Caki2 (cell line): ENCODE data around the gene RGS6. TPM values are rescaled to one million over a fixed set of nuclear protein-coding genes. Genes with fewer than 3 reads are reported as not detected.

ENCODE experiments used
- DNase-seq: peaks from one replicate; pipeline ENCODE4 v3.0.0-alpha.2; 2015; ENCODE audit warnings: low read depth
- in situ Hi-C: cut with HindIII; loops from 2 replicates; pipeline ENCODE4 v1.10.0; 2016; ENCODE audit warnings: low sequenced_read_pairs, low pct_unique_long_range_greater_than_20kb, mixed read lengths
- total RNA-seq: library from RNA; depleted of rRNA; stranded (reverse); fragments of >200 nt; shearing (Covaris generic); gene quantifications from 2 replicates; pipeline ENCODE4 v1.2.3, GENCODE V29; 2014; ENCODE audit warnings: low replicate concordance

Gene RGS6
- total RNA-seq, 1 experiment from 2014 or later: not detected

DNA sequence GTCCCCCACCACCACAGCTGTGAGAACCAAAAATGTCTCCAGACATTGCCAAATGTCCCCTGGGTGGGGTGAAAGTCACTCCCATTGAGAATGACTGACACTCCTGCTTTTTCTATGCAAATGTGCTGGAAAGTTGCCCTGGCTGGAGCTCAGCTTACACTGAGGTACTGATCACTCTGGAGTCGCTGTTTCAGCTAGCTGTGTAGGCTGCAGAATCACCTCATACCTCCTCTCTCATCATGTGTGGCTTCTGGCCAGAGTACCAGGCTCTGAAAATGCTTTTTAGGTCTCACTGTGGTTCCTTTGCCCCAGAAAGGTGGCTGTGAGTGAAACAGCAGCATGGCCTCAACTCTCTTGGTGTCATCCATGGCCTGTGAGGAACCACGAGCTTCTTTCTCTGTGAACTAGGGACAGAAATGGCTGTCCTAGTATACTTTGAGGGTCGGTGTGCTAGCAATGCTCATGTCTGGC lies 547.3 kb downstream of the RGS6 start:
- in situ Hi-C loops: no loop called here
- DNase-seq: peak; percentile 19

DNA sequence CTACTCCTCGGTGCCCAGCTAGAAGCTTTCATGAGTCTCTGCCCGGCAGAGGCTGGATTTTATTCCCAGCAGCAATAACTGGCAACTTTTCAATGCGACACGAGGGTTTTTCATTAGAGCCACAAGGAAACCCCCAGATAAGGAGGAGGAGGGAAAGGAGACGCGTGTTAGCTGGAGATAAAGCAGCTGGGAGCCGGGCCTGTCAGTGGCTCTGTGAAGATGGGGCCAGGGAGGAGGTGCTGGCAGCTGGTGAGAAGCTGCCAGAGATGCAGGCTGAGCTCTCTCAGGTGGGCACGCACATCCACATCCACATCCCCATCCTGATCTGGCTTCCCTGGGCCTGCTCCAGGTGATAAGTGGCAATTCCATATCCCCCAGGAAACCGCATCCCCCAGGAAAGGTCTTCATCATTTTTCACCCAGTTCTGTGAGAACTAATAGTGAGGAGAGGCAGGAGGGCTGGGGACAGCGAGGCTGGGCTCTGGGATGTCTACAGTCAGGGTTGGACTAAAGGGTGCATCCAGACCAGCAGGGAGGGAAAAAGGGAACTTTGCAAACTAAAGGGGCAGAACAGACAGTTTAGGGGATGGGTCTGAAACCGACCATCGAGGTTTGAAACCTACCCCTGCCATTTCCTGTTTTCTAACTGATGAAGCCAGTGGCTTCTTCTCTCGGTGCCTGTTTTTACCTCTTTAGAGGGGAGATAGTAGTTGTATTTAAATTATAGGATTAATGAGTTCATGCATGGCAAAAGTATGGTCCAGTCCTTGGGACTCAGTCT lies 548.4 kb downstream of the RGS6 start:
- in situ Hi-C loops: no loop called here
- no peak for DNase-seq

DNA sequence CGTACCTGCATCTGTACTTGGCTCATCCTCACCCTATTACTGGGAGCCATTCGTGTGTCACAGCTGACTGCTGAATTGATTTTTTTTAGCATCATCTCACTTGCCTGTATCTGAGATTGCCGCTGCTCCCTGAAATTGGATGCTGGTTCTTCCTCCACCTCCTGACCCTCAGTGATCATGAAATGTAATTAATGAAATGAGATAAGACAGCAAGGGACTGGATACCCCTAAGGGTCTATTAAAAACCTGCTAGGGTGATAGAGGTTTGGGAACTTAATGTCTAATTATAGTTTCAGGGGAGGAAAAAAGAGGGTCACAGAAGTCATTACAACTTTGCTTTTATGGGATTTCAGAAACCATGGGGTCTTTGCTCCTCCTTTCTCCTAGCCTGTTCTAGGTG lies 551.1 kb downstream of the RGS6 start:
- in situ Hi-C loops: no loop called here
- DNase-seq: no peak

DNA sequence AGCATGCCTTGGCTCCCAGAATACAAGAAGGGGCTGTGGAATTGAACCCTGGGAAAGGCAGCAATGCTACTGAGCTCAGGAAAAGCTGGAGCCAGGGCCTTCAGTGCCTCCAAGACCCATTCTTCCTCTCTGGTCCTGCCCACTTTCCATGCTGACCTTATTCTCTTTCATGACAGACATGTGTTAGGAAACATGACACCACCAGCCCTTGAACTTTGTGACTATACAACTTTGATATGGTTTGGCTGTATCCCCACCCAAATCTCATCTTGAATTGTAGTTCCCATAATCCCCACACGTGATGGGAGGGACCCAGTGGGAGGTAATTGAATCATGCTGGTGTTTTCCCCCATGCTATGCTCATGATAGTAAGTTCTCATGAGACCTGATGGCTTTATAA lies 553.5 kb downstream of the RGS6 start:
- in situ Hi-C loops: no loop called here
- DNase-seq: no peak

DNA sequence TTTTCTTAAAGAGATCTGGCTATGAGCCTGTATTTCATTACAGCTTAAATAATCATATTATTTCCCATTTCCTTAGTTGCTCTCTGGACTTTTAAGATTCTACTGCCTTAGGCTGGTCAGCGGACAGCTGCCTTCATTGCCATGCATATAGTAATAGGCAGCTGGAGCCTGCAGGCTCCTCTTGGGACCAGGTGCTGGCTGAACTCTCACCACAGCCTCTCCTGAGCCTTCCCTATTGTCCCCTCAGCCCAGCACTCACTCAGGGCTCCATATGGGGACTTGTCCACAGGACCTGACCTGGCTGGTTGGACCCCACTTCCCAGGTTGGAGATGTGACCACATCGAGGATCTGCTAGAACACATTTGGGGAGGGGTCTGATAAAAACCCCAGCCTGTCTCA lies 556.3 kb downstream of the RGS6 start:
- in situ Hi-C loops: no loop called here

DNA sequence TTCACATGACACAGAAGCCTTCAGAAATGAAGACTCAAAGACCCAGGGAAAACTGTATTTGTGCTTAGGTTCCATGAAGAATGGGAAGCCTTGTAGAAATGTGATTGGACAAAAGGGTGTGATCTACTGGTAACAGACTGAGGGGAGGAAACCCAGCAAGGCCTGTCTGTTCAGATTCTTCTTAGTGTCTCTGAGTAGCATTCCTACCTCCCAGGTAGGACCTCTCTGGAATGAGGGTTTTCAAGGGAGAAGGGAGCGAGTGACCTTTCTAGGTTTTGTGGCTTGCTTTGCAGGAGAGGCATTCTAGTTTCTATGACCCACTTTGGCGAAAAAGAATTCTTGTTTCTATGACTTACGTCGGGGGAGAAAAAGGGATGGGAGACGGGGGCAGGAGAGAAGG lies 560.0 kb downstream of the RGS6 start:
- in situ Hi-C loops: no loop called here
- no peak for DNase-seq

More for the DNA sequence above, 556.3 kb downstream of the RGS6 start:
- DNase-seq: no peak

DNA sequence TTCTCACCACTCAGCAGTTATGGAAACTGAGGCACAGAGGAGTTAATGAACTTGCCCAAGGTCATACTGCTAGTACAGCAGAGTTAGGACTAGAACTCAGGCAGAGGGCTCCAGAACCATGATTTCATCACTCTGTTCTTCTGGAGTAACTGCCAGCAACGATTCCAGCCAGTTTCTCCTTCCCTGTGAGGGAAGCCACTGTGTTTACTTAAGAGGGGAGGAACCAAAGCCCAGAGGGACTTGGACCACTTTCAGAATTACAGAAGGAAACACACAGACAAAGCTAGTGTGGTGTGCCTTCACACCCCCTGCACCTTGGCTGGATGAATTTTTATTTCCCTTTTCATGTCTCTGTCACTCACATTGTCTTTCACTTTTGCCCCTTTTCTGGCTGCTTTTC lies 563.4 kb downstream of the RGS6 start:
- DNase-seq: no peak
- in situ Hi-C loops: no loop called here

DNA sequence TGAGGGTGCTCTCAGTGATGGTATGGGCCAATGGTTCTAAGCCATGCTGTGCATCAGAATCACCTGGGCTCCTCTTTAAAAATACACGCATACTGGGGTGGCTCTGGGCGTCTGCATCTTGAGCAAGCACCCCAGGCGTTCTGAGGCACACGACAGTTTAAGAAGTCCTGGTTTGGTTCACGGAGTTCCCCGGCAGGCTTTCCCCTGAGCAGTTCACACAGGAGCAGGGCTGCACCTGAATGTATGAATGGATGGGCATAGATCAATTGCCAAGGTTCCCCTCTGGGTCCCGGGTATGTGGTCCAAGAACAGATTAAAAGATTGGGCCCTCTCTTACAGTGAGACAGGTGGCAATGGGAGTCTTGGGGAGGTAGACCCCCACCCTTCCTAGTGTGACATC lies 566.4 kb downstream of the RGS6 start:
- no peak for DNase-seq
- in situ Hi-C loops: no loop called here

DNA sequence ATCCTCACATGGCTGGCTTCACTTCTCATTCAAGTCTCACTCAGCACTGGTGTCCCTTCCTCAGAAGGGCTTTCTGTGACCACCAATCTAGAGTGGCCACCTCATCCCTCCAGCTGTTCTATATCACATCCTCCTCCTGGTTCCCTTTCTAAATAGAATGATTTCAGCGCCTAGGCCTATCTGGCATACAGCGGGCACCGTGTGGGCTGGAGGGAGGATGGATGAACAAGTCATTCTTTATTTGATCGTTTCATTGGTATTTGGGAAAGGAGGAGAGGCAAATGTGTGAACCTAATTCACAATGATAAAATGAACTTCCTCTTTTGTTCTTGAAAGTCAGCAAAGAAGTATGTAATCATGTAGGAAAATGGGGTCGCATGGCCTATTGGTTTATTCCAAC lies 567.5 kb downstream of the RGS6 start:
- in situ Hi-C loops: no loop called here
- no peak for DNase-seq

DNA sequence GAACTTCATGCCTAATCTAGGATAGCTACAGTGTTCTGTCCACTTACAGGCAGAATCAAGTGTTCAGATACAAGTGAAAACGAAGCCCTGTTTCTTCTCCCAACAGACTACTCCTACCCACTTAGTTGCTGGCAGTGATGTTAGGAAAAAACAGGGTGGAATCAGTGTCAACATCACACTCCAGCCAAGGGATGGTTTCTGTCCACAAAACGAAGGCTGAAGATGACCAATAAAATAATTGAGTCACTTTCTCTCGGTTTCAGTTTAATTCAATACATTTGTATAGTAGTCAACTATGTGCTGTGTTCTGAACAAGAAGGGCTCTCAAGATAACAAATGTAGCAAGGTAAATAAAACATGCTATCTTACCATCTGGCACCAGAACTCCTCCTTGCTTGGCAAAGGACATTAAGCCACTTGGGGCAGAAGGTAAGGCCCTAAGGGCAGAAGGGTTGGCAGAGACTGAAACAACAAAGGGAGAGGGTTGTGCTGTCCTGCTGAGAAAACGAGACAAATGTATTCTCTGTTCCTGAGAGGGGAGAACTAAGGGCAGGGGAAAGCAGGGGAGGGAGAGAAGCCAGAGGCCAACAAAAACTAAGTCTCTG lies 568.1 kb downstream of the RGS6 start:
- DNase-seq: no peak

DNA sequence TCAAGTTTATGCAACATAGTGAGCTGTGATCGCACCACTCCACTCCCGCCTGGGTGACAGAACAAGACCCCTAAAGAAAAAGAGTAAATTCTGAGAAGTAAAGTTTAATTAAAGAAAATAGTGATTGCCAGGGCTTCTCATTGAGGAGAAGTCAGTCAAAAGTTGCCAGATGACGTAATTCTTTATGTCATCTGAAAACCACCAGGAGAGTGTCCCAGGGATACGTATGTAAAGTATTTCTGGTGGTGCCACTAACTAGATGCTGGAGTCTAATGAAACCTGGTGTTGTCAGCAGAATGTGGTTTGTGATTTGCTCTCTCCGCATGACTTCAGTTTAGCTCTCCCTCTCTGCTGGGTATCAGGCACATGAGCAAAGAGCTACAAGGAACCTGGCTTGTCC lies 569.2 kb downstream of the RGS6 start:
- in situ Hi-C loops: no loop called here
- DNase-seq: no peak

More for the DNA sequence above, 568.1 kb downstream of the RGS6 start:
- in situ Hi-C loops: no loop called here

DNA sequence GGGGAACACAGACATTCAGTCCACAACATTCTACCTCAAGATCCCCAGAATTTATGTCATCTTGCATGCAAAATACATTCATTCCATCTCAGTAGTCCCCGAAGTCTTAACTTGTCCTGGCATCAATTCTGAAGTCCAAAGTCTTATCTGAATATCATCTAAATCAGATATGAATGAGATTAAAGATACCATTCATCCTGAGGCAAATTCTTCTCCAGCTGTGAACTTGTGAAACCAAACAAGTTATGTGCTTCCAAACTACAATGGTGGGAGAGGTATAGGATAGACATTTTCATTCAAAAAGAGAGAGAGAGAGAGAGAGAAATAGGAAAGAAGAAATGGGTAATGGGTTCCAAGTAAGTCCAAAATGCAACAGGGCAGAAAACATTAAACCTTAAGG lies 571.0 kb downstream of the RGS6 start:
- in situ Hi-C loops: no loop called here
- no peak for DNase-seq

DNA sequence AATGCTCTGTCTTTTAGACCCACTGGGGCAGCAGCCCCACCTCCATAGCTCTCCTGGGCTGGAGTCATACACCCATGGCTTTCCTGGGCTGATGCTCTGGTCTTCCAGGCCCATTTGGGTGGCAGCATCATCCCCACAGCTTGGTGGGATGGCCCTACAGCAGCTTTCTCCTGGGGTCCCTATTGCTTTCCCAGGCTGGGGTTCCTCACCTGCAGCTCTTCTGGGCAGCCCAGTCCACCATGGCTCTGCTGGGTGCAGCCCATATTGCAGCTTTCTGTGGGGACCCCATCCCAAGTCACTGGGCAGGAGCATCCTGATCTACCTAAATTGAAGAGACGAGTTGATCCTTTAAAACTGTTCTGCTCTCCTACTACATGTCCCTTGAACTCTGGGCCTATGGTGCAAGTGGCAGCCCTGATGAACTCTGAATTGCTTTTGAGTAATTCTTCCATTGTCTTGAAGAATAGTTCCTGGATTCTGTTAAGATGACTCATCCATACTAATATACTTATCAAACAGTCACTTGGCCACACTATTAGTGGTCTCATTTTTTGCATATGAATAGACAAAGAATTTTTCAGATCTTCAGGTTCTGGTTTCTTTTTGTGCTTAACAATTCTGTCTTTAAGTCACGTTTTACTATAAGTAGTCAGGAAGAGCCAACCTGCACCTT lies 571.6 kb downstream of the RGS6 start:
- in situ Hi-C loops: no loop called here
- no peak for DNase-seq

DNA sequence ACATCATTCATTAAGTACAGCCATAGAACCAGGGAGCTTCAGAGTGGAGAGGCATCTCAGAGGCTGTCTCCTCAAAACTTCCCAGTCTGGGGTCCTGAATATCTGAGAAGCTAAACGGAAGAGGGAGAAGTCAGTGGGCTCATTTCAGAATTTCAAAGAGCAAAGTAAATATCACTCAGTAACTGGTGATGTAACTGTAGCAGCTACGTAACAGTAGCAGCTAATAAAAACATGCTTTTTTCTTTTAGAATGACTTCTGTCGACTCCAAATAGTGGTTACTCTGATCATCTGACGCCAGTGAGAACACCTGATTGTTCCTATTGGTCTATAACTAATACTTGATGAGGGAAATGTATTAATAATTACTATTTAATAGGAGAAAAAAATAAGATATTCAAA lies 578.3 kb downstream of the RGS6 start:
- in situ Hi-C loops: no loop called here
- DNase-seq: no peak

DNA sequence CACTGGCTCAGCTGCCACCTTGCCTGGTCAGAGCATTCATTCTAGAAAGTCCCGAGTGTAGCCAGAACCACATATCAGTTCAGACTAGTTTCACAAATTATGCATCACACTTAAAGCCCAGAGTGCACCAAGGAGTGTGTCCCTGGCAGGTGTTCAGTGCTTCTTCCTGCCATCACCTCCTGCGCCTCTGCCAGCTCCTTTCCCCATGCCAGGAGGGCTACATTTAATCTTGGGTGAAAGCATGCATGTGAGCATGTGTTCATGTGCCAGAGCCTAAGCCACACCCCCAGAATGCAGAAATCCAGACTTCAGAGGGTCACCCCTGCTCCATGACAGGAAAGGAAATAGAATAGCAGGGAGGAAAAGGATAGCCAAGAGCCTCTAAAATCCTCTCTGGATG lies 580.1 kb downstream of the RGS6 start:
- in situ Hi-C loops: no loop called here
- no peak for DNase-seq

DNA sequence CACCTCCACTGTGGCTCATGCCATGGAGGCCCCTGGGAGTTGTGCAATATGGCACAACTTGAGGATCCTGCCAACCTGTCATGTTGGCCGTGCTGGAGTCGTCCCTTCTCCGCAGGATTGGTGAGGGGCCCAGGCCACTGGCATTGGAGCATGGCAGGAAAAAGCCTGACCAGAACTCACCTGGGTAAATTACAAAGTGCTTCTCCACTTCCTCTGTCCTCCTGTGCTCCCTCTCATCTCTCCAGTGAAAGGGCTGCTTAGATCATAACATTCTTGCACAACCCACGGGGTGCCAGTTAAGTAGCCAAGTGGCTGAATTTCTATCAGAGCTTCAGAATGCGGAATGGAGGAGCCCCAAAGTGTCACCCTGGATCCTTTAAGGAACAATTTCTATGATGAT lies 580.7 kb downstream of the RGS6 start:
- no peak for DNase-seq
- in situ Hi-C loops: no loop called here

DNA sequence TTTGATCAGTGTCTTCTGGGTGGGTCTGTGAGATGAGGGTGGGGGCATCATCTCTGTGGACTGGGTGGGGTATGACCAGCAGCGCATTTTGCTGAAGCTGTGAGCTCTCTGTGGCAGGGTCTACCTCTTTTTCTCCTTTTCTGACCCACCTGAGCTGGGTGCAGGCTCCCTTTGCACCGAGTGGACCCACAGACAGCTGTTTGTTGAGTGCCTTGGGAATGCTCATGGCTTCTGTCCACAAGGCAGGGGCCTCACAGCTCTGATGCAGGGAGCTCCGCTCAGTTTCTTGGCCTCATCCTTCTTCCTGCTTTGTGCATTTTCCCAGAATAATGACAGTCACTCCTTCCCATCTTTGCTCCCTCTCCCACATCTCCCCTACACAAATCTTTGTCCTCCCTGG lies 581.1 kb downstream of the RGS6 start:
- in situ Hi-C loops: no loop called here
- no peak for DNase-seq

DNA sequence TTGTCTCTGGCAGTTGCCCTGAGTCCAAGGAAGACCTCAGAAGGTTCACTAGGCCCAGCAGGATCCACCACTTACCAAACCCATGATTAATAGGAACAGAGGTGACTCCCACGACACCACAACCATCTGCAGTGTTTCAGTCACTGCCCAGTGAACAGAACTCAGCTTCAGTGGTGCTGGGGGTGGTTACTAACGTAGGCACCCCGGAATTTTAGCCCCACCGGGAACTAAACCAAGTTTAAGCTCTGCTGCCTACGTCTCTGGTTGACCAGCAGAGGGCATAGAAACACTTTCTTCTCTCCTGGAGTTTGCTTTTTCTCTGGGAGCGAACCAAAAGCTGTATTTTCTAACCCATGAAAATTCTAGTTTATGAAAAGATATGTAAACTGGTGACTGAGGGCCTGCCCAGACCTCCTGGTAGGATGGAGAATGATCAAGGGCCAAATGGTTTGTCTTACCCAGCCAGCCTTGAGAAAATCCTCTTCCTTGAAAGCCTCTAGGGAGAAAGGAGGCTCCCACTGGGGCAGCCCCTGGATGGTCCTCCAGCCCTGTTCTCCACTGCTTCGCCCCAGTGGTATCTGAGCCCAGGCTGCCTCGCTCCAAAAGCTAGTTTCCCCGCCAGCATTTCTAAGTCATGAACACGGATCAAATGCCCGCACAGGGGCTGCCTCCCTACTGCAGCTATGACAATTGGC lies 581.9 kb downstream of the RGS6 start:
- in situ Hi-C loops: no loop called here
- peak; percentile 31 for DNase-seq

DNA sequence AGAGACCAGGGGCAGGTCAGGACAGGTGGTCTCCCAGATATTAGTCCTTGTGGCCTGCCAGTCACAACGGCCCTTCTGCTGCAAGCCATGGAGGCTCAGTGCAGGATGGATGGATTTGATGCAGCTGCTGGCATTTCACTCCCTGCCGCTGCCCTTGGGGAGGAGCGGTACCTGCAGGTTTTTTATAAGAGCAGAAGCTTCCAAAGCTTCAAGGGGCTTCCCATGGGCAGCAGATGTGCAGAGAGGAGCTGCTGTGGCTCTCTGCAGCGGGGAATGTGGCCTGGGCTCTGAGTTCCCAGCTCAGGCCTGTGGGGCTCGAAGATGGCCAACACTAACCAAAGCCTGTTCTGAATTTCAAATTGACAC lies 582.4 kb downstream of the RGS6 start:
- no peak for DNase-seq
- in situ Hi-C loops: no loop called here
